ENCODE data around the gene MFN1. TPM values are rescaled to one million over a fixed set of nuclear protein-coding genes. Genes with fewer than 3 reads are reported as not detected.

The MFN1 gene
- total RNA-seq, 2 donors from 2014 or later: 37.3 to 44.3 TPM

GRCh38 chr3:179398574-179399231, 51.2 kb downstream of the MFN1 start:
- Histone ChIP-seq H3K4me1 (replicated peaks) (no peaks in the 10 kb centered on the region), H3K36me3 (no peaks in the 10 kb centered on the region), H3K27ac (no peak overlapping the region), H3K4me3 (no peak overlapping the region), H3K27me3 (replicated peaks; ENCODE audit: insufficient read depth) (no peaks in the 10 kb centered on the region), H3K9me3 (no peaks in the 10 kb centered on the region)
- WGBS: 89% methylated on average over 2 of the region's 2 CpGs
- DNase-seq (ENCODE audit: low spot score): no peak
- intact Hi-C loops (cut with DNase I): no loop called here
- no peak for TF ChIP-seq POLR2A (IDR thresholded peaks at IDR 0.05)
- no peak for TF ChIP-seq CTCF (IDR thresholded peaks at IDR 0.05)
- no peak for TF ChIP-seq POLR2AphosphoS5 (IDR thresholded peaks at IDR 0.05)

DNA sequence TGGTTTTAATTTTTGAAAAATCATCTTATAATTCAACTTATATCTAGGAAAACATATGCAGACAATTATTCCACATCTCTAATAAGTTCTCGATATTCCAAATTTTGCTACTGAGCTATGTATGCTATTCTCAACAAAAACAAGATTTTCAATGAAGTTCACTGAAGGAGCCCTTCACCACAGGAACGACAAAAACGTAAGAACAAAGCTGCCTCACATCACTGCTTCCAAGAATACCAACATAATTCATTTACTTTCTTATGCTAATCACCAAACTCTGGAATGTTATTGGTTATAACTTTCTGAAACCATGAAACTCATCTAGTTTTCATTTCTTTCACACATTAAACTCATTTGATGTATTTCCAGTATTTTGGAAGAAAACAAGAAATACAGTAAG, 54.1 kb downstream of the MFN1 start:
- 83% methylated on average over 3 of the region's 3 CpGs for WGBS
- Histone ChIP-seq H3K4me3 (no peak overlapping the region), H3K9me3 (no peaks in the 10 kb centered on the region), H3K36me3 (no peaks in the 10 kb centered on the region), H3K27ac (no peak overlapping the region), H3K27me3 (replicated peaks; ENCODE audit: insufficient read depth) (no peaks in the 10 kb centered on the region), H3K4me1 (replicated peaks) (no peaks in the 10 kb centered on the region)
- intact Hi-C loops (cut with DNase I): no loop called here
- no peak for DNase-seq (ENCODE audit: low spot score)
- TF ChIP-seq POLR2AphosphoS5 (IDR thresholded peaks at IDR 0.05): no peak
- TF ChIP-seq POLR2A (IDR thresholded peaks at IDR 0.05): no peak
- no peak for TF ChIP-seq CTCF (IDR thresholded peaks at IDR 0.05)

GRCh38 chr3:179402963-179403362, 55.5 kb downstream of the MFN1 start:
- WGBS: 86% methylated on average over 5 of the region's 5 CpGs
- Histone ChIP-seq H3K27me3 (replicated peaks; ENCODE audit: insufficient read depth) (no peaks in the 10 kb centered on the region), H3K4me1 (replicated peaks) (no peaks in the 10 kb centered on the region), H3K9me3 (no peaks in the 10 kb centered on the region), H3K4me3 (no peak overlapping the region), H3K36me3 (no peaks in the 10 kb centered on the region), H3K27ac (no peak overlapping the region)
- TF ChIP-seq CTCF (IDR thresholded peaks at IDR 0.05) (no peak), POLR2A (IDR thresholded peaks at IDR 0.05) (no peak), POLR2AphosphoS5 (IDR thresholded peaks at IDR 0.05) (no peak)
- intact Hi-C loops (cut with DNase I): no loop called here
- no peak for DNase-seq (ENCODE audit: low spot score)

- H3K27me3 ChIP-seq (replicated peaks; ENCODE audit: insufficient read depth): no peaks in the 10 kb centered on the region
- no peaks in the 10 kb centered on the region for H3K36me3 ChIP-seq
- H3K9me3 ChIP-seq: no peaks in the 10 kb centered on the region
- TF ChIP-seq CTCF (IDR thresholded peaks at IDR 0.05): no peak
- TF ChIP-seq POLR2A (IDR thresholded peaks at IDR 0.05): no peak
- no peak for TF ChIP-seq POLR2AphosphoS5 (IDR thresholded peaks at IDR 0.05)
- no peak overlapping the region for H3K27ac ChIP-seq
- 87% methylated on average over 2 of the region's 2 CpGs for WGBS
- H3K4me3 ChIP-seq: no peak overlapping the region
- intact Hi-C loops (cut with DNase I): no loop called here
- no peak for DNase-seq (ENCODE audit: low spot score)
- no peaks in the 10 kb centered on the region for H3K4me1 ChIP-seq (replicated peaks)
These were observed 56.8 kb downstream of the MFN1 start for GRCh38 chr3:179404307-179404706.

DNA sequence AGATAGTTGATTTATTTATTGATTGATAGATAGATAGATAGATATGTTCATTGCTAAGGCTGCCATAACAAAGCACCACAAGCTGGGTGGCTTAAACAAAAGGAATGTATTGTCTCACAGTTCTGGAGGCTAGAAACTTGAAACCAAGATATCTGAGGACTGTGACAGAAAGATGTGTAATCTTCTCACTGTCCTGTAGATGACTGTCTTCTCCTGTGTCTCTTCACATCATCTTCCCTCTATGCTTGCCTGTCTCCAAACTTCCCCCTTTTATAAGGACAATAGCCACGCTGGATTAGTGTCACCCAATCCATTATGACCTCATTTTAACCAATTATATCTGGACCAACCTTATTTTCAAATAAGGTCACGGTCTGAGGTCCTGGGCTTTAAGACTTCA, 62.8 kb downstream of the MFN1 start:
- WGBS: 88% methylated on average over 2 of the region's 2 CpGs
- intact Hi-C loops (cut with DNase I): no loop called here
- TF ChIP-seq CTCF (IDR thresholded peaks at IDR 0.05) (no peak), POLR2A (IDR thresholded peaks at IDR 0.05) (no peak), POLR2AphosphoS5 (IDR thresholded peaks at IDR 0.05) (no peak)
- Histone ChIP-seq H3K36me3 (no peaks in the 10 kb centered on the region), H3K9me3 (no peaks in the 10 kb centered on the region), H3K4me3 (no peak overlapping the region), H3K27me3 (replicated peaks; ENCODE audit: insufficient read depth) (no peaks in the 10 kb centered on the region), H3K4me1 (replicated peaks) (no peaks in the 10 kb centered on the region), H3K27ac (no peak overlapping the region)
- no peak for DNase-seq (ENCODE audit: low spot score)
